ENCODE results near the gene KIF4A. TPM values are rescaled to one million over a fixed set of nuclear protein-coding genes. Genes with fewer than 3 reads are reported as not detected.
A peak's percentile ranks its signal among the peaks of the same experiment; 100 is the strongest.

Gene KIF4A
- total and polyA plus RNA-seq, 9 of the 15 experiments (the other 6 are each of a cell fraction or from before 2014, with no cell fraction given), result 13.0 to 42.7 (median 35.9) TPM

DNA sequence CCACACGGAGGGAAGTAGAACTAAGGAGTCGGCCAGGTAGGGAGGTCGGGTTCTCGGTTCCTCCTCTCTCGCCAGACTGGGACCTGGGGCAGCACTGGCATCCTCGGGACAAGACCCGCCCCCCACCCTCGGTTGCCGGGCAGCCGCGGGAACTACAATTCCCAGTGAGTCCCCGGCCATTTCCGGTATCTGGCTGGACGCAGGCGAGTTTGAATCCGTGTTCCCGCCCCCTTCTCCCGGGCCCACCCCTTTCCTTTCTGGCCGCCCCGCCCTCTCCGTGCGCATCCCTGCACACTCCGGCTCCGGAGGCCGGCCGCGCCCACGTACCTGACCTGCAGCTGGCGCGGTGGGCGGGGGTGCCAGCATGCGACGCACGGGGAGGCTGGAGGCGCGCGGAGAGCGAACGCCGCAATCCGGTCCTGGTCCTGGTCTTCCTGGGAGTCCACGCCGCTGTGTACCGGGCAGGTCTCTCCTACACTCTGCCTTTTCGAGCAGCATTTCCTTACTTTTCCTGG is 144.5 kb downstream of the KIF4A start:
- intact Hi-C loops (cut with micrococcal nuclease) (loop anchor here (10.0 kb wide), 2 partner anchors 170 to 400 kb away; partner anchors contain the start of genes ARR3 and P2RY4), in situ Hi-C loops (cut with MboI) (no loop called here)
- H3K9me1 ChIP-seq (ENCODE audit: control insufficient read depth, insufficient read depth, low read length), result peaks cover 2% of the 10 kb centered on the region
- FAIRE-seq (peak; percentile 81), ATAC-seq (peak; percentile 92), DNase-seq (ENCODE audit: extremely low read depth in 1 of 4, low spot score in 3 of 4) (peak; percentile 84 to 91 (median 89))
- ChIA-PET POLR2A (interaction anchor here (0.7 to 1.0 kb wide), 3 partner anchors 9 to 53 kb away, joined by 3 to 4 read pairs (median 4); partner anchors contain the start of gene GDPD2), CTCF (ENCODE audit: low intra/inter-chr PET ratio) (interaction anchor here (0.5 to 1.2 kb wide), 2 partner anchors 160 to 291 kb away, joined by 3 read pairs; no protein-coding TSS in a partner anchor)
- H4K20me1 ChIP-seq (replicated peaks; ENCODE audit: control insufficient read depth, insufficient read depth, low read length), result no peaks in the 10 kb centered on the region
- H3K9me3 ChIP-seq (replicated peaks; ENCODE audit: control insufficient read depth, insufficient read depth, low read depth, low read length), result no peaks in the 10 kb centered on the region
- H3K9ac ChIP-seq (ENCODE audit: insufficient read depth in 1 of 2, low read depth in 2 of 2, low read length in 2 of 2), result peak overlapping the region; percentile 77 to 93
- BruUV-seq (replicated peaks), result no TSS peak
- peaks cover 12 to 16% of the 10 kb centered on the region in 2 experiments; a peak in 4 of 5 replicates for H3K4me1 ChIP-seq (replicated peaks in 1 of 2; ENCODE audit: control insufficient read depth in 2 of 2, insufficient read depth in 2 of 2, low read length in 2 of 2)
- no peaks in the 10 kb centered on the region for H3K36me3 ChIP-seq (ENCODE audit: control insufficient read depth, insufficient read depth, low read length)
- peaks cover 2 to 11% of the 10 kb centered on the region in 2 experiments; a peak in 2 of 5 replicates for H3K27me3 ChIP-seq (ENCODE audit: control insufficient read depth in 2 of 2, insufficient read depth in 2 of 2, low read length in 2 of 2)
- H3K79me2 ChIP-seq (ENCODE audit: control insufficient read depth, insufficient read depth, low read length), result no peaks in the 10 kb centered on the region
- peak overlapping the region; percentile 99 for H2AFZ ChIP-seq (ENCODE audit: low read depth, low read length)
- WGBS (ENCODE audit: insufficient coverage, low coverage, missing lambda C conversion rate), result 2% methylated on average over 33 of the region's 45 CpGs
- H3K4me3 ChIP-seq, result peak overlapping the region; percentile 75
- peak overlapping the region; percentile 79 for H3K27ac ChIP-seq (ENCODE audit: extremely low read depth, low read depth, low read length)
- H3K4me2 ChIP-seq (ENCODE audit: insufficient read depth, low read length), result peak overlapping the region; percentile 99
- TF ChIP-seq ZNF23 (CRISPR knock-in tag; IDR thresholded peaks at IDR 0.05) (no peak), SIN3B (IDR thresholded peaks at IDR 0.05; ENCODE audit: low read depth) (no peak), ZNF407 (IDR thresholded peaks at IDR 0.05; ENCODE audit: low read depth) (no peak), ZNF212 (CRISPR knock-in tag; IDR thresholded peaks at IDR 0.05) (no peak), BRCA1 (IDR thresholded peaks at IDR 0.05) (no peak), BRCA1 (CRISPR knock-in tag; IDR thresholded peaks at IDR 0.05) (no peak), MCM3 (IDR thresholded peaks at IDR 0.05) (no peak), CBFA2T2 (conservative IDR thresholded peaks at IDR 0.05) (no peak), ARID2 (IDR thresholded peaks at IDR 0.05) (no peak), BDP1 (IDR thresholded peaks at IDR 0.05; ENCODE audit: insufficient read depth, insufficient read length) (no peak)
- TF ChIP-seq, protein P1, sequence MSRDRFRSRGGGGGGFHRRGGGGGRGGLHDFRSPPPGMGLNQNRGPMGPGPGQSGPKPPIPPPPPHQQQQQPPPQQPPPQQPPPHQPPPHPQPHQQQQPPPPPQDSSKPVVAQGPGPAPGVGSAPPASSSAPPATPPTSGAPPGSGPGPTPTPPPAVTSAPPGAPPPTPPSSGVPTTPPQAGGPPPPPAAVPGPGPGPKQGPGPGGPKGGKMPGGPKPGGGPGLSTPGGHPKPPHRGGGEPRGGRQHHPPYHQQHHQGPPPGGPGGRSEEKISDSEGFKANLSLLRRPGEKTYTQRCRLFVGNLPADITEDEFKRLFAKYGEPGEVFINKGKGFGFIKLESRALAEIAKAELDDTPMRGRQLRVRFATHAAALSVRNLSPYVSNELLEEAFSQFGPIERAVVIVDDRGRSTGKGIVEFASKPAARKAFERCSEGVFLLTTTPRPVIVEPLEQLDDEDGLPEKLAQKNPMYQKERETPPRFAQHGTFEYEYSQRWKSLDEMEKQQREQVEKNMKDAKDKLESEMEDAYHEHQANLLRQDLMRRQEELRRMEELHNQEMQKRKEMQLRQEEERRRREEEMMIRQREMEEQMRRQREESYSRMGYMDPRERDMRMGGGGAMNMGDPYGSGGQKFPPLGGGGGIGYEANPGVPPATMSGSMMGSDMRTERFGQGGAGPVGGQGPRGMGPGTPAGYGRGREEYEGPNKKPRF (IDR thresholded peaks at IDR 0.05; ENCODE audit: low read depth, low read length), result no peak
- TF ChIP-seq, protein P2, sequence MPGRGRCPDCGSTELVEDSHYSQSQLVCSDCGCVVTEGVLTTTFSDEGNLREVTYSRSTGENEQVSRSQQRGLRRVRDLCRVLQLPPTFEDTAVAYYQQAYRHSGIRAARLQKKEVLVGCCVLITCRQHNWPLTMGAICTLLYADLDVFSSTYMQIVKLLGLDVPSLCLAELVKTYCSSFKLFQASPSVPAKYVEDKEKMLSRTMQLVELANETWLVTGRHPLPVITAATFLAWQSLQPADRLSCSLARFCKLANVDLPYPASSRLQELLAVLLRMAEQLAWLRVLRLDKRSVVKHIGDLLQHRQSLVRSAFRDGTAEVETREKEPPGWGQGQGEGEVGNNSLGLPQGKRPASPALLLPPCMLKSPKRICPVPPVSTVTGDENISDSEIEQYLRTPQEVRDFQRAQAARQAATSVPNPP (IDR thresholded peaks at IDR 0.05; ENCODE audit: borderline replicate concordance, insufficient read depth, insufficient read length), result no peak

Measured in K562 (cell line).